SK-N-SH (cell line): ENCODE data around the gene CCL27.

ENCODE experiments used
- CHD2 ChIP-seq: fragments of 150-350 bp; IDR thresholded peaks from 2 replicates; pipeline ENCODE4 v1.6.1; 2018; ENCODE audit warnings: low read length; ENCODE audit not compliant: partially characterized antibody
- CTCF ChIP-seq: fragments of 200-600 bp; sonication (generic); IDR thresholded peaks from 2 replicates; pipeline ENCODE4 v1.6.1; 2017; ENCODE audit warnings: antibody characterized with exemption, mild to moderate bottlenecking, moderate library complexity
- FOXJ3 ChIP-seq: sonication (generic); formaldehyde crosslinking; IDR thresholded peaks from 2 replicates; pipeline ENCODE4 v1.5.1; 2020; ENCODE audit warnings: mild to moderate bottlenecking, missing genetic modification reagents
- FOXM1 ChIP-seq: IDR thresholded peaks from 2 replicates; pipeline ENCODE4 v1.4.0; 2012; ENCODE audit warnings: low read depth, mild to moderate bottlenecking
- GATA2 ChIP-seq: sonication (generic); formaldehyde crosslinking; IDR thresholded peaks from 2 replicates; pipeline ENCODE4 v1.5.0; 2020; ENCODE audit warnings: mild to moderate bottlenecking, missing genetic modification reagents
- JUND ChIP-seq: IDR thresholded peaks from 2 replicates; pipeline ENCODE4 v1.4.0; 2012
- NFIC ChIP-seq: IDR thresholded peaks from 2 replicates; pipeline ENCODE4 v1.4.0; 2012; ENCODE audit warnings: borderline replicate concordance
- RAD21 ChIP-seq: IDR thresholded peaks from 2 replicates; pipeline ENCODE4 v1.6.1; 2012; ENCODE audit warnings: mild to moderate bottlenecking, low read length
- RFX5 ChIP-seq: IDR thresholded peaks from 2 replicates; pipeline ENCODE4 v1.6.1; 2012; ENCODE audit warnings: mild to moderate bottlenecking, improper control_type of control experiment, low read length
- TCF12 ChIP-seq: IDR thresholded peaks from 2 replicates; pipeline ENCODE4 v1.4.0; 2012
- ZBTB33 ChIP-seq: IDR thresholded peaks from 2 replicates; pipeline ENCODE4 v1.4.0; 2012; ENCODE audit warnings: low read depth, borderline replicate concordance

GRCh38 chr9:34658461-34658860, 4.0 kb downstream of the CCL27 start:
- no peak for TF ChIP-seq FOXM1
- TF ChIP-seq TCF12 = no peak
- no peak for TF ChIP-seq JUND
- no peak for TF ChIP-seq NFIC
- TF ChIP-seq RFX5 = no peak
- no peak for TF ChIP-seq CTCF
- no peak for TF ChIP-seq ZBTB33
- TF ChIP-seq GATA2 (CRISPR knock-in tag) = no peak
- TF ChIP-seq FOXJ3 (CRISPR knock-in tag) = no peak
- no peak for TF ChIP-seq CHD2
- no peak for TF ChIP-seq RAD21
